NCI-H1092 treated with DMSO at 0.1 percent for 48 hours (cell line): Measurements from ENCODE around the gene WDR18.
A peak's percentile ranks its signal among the peaks of the same experiment; 100 is the strongest.

ENCODE experiments used
- DNase-seq: peaks from one replicate; lab custom pipeline; 2025; lab: John Stamatoyannopoulos, UW

Gene WDR18

DNA sequence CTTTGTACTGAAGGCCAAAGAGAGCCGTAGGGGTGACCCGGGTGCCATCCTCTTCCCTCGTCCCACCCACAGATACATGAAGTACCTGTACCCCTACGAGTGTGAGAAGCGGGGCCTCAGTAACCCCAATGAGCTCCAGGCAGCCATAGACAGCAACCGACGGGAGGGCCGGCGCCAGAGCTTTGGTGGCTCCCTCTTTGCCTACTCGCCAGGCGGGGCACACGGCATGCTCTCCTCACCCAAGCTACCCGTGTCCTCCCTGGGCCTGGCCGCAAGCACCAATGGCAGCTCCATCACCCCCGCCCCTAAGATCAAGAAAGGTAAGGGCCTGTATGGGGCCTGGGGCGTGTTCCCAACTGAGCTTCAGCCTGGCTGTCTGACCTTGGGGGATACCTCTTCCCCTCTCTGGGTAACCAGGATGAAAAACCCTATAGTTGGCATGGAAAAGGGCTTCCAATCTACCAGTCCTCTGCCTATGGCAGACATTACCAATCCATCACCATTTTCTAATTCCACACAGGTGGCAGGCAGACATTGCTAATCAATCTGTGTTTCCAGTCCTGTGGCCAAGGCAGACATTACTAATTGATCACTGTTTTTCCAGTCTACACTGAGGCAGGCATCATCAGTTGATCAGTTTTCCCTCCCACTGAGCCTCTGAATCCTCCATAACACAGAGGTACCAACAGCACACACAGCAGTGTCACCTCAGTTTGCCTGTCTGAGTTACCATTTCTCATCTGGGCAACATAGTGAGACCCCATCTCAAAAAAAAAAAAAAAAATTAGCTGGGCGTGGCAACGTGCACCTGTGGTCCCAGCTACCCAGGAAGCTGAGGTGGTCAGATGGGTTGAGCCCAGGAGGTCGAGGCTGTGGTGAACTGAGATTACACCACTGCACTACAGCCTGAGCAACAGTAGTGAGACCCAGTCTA lies 19.1 kb upstream of the WDR18 start:
- DNase-seq: no peak

DNA sequence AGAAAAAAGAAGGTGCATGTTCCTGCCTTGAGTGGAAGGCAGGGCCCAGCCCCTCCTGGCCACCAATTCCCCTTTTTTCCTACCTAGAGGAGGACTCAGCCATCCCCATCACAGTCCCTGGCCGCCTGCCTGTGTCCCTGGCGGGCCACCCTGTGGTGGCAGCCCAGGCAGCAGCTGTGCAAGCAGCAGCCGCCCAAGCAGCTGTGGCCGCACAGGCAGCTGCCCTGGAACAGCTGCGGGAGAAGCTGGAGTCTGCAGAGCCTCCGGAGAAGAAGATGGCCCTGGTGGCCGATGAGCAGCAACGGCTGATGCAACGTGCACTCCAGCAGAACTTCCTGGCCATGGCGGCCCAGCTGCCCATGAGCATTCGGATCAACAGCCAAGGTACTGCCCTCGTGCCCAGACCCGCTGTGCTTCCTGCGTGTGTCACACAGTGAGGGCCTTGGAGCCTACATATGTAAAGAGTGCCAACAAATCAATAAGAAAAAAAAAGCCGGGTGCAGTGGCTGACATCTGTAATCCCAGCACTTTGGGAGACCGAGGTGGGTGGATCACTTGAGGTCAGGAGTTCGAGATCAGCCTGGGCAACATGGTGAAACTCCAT lies 17.6 kb upstream of the WDR18 start:
- DNase-seq: no peak

DNA sequence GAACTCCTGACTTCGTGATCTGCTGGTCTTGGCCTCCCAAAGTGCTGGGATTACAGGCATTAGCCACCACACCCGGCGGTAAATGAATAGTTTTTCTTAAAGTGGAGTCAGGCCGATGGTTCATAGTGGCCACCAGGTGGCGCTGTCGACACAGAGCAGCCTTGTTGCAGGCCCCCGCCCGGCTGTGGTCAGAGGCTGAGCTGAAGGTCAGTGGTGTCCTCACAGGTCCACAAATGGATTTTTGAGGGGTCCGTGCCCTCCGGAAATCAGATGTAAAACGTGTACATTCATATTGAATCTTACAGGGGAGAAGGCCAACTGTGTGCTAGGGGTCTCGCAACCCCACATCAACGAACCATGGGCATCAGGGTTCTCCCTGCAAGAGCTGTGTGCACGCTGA lies 13.4 kb upstream of the WDR18 start:
- no peak for DNase-seq

DNA sequence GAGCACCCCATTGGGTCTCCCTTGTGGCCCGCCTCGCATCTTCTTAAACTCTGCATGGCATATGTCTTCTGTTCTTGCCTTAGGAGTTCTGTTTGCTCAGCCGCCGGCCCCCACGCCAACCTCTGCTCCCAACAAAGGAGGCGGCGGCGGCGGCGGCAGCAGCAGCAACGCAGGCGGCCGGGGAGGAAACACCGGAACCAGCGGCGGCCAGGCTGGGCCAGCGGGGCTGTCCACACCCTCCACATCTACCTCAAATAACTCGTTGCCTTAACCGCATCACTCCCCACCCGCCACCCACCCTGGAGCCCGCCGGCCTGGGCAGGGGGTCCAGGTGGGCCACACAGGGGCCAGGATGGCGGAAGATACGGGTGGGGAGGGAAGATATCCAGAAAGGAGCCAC lies 12.3 kb upstream of the WDR18 start:
- DNase-seq: no peak

DNA sequence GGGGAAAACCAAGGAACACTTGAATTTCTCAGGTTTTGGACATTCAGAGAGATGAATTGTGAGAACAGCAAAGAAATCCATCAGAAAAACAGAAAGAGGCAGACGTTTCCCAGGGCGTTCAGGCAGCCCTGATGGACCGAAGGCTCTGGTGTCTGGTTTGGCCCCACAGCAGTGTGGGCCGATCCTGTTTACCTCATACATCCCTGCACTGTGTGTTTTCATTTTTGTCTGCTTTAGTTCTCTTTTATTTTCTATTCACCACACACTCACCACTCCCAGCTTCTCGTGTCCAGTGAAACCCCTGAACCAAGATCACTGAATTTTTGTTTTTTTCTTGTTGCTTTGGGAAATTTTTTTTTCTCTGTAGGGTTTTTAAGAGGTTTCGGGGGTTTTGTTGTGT lies 11.9 kb upstream of the WDR18 start:
- no peak for DNase-seq

DNA sequence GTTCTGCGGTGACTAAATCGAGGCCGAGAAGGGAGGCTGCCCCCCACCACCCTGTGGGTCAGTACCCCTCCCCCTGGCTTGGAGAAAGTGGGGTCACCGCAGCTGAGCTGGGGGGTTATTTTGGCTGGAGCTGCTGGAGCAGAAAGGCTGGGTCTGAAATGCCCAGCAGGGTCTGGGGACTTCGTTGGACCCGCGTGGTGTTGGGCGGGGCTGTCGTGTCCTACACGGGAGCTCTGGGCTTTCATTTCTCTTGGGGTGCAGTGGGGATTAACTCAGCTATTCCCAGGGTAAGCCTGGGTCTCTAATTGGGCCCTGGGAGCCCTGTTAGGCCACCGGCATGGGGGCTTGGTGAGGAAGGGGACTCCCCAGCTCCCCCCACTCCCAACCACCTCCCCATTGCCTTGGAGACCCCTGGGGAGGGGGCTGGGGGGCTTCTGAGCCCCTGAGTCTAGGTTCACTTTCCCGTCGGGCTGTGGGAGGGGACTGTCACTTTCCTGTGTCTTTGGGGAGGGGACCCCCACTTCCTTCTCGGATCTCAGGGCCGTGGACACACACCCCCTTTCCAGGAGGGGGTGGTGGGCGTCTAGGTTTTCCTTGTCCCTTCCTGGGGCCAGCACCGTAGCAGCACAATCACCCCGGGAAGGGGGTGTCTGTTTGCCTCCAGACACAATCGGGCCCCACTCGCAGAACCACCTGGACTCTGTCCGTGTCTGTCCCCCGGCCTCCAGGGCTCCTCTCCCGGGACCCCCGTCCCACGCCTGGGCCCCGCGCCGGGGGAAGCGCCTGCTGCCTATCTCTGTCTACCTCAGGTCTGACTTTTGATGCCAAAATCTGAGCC lies 10.2 kb upstream of the WDR18 start:
- no peak for DNase-seq

DNA sequence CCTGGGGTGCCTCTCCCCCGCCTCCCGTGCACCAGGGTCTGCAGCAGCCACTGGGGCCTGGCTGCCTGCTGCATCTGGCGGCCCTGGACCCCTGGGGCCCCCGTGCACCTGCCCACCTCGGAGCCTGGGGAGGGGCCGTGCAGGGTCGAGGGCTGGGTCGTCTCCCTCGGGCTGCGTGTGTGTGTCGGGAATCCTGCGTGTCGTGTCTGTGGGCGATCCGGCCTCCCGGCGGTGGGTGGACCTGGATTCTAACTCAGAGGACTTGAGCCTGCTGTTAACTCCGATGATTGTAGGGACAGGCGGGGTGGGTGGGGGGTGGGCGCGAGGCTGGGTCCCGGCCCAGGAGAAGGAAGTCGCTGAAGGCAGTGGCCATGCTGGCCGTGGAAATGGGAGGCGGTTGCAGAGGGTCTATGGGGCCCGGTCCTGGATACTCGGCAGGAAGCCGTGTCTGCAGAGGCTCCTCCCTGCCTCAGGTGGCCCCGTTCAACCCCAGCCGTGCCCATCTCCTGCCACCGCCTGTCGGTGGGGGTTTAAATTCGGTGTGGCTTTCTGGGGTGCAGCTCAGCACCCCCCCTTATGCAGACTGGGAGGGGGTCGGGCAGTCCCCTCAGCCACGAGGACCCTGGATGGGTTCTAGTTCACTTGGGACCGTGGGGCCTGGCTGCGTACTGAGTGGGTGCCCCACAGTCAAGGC lies 9.4 kb upstream of the WDR18 start:
- DNase-seq: no peak

DNA sequence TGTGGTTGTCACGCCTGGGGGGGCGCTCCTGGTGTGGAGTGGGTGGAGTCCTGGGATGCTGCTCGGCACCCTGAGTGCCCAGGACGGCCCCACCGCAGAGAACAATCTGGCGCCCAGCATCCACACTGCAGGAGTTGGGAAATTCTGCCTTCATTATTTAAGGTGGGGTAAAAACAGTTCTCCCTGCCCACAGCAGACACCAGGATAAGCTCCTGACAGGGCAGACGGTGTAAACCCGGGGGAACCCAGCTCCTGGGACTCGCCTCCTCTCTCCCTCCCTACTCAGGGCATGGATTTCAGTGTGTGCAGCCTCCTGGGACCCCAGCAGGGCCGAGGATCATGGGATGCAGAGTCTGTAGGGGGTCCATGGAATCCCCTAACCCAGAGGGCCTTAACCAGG lies 7.7 kb upstream of the WDR18 start:
- DNase-seq: no peak

DNA sequence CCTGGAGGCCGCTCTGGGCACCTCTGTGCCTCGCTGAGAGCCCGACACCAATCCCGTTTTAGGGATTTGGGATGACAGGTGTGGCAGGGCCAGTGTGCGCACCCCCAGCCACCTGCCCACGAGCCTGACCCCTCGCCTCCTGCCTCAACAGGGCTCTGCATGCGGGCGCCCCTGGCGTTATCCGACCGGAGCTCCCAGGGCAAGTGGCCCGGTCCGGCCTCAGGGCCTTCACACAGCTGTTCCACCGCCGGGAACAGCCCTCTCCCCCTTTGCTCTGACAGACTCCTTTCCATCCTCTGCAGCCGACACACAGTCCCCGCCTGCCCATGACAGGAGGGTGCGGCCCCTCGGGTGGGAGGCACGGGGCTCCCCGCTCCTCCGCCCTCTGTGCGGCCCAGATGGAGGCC lies 7.1 kb upstream of the WDR18 start:
- no peak for DNase-seq

DNA sequence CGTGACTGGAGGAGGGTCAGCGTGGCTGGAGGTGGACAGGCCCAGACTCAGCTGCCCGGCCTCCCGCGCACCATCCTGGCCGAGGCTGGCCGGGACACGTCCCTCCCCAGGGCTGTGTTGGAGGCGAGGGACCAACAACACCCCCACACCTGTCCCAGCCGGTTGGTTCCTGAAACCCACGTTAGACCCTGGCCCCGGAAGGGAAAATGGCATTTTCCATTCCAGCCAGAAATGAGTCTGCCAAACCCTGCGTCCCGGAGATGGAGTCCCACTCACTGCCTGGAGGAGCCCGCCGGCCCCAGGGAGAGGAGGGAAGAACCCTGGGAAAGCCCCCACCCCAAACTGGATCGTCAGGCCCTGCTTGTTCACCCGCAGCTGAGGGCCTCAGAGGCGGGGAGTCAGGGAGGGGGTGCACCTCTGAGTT lies 4.8 kb upstream of the WDR18 start:
- no peak for DNase-seq

DNA sequence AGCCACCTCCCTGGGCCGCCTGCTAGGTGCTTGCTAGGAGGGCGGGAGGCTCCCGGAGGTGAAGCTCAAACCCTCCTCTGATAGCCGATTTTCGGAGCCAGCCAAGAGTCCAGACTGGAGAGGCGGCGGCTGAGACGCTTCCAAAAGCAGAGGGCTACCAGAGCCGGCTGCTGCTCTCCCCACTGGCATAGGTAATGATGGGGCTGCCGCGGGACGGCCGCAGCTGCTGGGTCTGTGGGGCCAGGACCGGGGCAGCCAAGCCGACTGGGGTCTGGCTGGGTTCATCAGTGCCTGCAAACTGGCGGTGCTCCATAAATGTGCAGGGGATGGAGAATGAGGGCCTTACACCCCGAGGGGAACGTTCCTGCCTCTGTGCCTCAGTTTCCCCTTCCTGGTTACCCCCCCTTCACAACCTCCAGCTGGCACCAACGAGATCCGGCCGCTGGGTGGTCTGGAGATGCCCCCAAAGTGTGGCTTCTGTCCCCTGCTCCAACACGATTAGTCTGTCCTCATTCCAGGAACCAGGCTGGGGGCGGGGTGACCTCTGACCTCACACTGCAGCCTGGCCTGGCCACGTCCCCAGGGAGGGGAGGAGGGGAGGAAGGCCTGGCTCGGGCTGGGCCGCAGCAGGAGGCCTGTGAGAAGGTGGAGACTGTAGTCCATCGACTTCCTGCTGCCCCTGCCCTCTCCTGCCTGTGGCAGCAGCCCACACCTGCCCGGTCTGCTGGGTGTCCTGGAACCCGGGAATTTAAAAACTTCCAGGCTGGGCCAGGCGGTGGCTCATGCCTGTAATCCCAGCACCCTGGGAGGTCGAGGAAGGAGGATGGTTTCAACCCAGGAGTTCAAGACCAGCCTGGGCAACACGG lies 3.8 kb upstream of the WDR18 start:
- no peak for DNase-seq

DNA sequence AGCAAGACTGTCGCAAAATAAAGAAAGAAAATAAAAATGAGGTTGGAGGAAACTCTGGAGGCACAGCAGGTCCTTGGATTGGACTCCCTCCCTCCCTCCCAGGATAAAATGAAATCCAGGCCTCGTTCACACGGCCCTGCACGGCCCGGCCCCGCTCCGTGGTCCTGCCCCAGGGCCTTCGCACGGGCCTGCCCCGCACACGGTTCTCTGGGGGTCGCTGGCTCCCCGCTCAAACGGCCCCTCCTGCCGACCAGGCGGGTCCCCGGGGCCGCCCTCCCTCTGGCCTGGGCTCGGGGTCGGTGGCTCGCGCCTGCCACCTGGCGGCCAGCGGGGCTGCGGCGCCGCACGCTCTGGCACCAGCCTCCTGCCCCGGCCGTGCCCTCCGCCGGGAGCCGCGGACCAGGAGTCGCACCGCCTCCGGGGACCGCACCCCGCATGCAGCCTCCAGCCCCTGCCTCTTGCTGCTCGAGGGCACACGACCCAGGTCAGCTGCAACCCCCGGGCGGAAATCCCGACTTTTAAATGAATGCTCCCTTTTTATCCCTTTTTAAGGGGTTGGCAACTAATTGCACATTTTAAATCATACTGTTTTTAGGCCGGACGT lies 1.5 kb upstream of the WDR18 start:
- peak; percentile 59 for DNase-seq

DNA sequence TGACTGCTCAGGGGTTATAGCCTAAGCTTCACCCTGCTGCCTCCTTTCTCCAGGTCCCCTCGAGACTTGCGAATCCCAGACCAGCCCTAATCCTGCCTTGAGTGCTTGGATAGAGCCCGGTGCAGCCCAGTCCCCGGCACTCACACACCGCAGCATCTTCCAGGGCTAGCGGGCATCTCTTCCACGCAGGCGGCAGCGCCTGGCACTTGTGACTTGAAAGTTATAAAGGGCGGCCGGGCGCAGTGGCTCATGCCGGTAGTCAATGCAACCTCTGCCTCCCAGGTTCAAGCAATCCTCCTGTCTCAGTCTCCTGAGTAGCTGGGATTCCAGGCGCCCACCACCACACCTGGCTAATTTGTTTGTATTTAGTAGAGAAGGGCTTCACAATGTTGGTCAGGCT lies 1.9 kb downstream of the WDR18 start:
- no peak for DNase-seq

DNA sequence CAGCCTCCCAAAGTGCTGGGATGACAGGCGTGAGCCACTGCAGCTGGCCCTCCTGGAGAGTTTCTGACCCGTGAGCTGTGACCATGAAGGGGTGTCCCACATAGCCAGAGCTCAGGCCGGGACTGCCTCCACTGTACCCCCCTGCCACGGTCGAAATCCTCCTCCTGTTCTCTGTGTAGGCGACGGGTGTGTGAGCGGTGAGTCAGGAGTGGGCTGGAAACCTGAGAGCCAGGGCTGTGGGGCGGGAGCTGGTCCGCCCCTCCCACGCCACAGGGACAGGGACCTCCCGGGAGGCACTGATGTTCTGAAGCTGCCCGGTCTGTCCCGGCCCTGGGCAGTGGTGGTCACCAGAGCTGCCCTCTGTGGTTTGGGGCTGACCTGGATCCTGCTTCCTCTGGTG lies 3.9 kb downstream of the WDR18 start:
- no peak for DNase-seq

DNA sequence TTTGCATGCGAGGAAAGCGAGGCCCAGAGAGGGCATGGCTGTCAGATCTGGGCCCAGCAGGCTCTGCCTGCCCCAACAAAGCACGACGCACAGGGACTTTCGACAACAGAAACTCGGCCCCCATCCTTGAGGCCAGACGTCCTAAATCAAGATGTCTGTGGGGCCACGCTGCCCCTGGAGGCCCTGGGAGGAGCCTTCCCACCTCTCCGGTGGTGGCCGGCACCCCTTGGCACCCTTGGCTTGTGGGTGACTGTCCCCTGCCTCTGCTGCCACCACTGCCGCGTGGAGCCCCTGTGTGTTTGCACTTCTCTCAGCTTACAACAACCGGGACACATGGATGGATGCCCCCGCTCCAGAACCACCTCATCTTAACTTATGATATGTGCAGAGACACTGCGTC lies 4.4 kb downstream of the WDR18 start:
- no peak for DNase-seq

DNA sequence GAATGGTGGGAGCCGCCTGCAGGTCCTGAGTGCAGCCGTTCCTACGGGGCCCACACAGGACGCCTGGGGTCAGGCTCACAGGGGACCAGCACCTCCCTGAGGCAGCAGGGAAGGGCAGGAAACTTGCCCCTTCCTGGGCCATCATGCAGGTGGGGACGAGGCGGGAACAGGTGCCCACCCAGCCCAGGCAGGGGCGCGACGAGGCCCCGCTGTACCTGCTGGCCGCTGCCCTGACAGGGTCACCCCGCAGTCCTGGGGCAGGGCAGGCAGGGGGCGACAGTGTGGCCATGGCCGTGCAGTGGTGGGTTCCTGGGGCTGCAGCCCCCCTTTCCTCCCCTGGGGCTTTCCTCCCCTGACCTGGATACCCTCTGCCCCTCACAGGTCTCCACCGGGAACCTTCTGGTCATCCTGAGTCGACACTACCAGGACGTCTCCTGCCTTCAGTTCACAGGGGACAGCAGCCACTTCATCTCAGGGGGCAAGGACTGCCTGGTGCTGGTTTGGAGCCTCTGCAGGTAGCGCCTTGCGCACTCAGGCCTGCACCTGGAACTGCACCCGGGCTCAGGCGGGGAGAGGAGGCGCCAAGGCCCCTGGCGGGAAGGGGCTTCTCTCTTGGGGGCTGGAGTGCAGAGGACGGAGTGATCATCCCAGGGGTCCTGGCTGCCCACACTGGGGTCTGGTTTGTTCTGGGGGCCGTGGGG lies 5.4 kb downstream of the WDR18 start:
- no peak for DNase-seq

DNA sequence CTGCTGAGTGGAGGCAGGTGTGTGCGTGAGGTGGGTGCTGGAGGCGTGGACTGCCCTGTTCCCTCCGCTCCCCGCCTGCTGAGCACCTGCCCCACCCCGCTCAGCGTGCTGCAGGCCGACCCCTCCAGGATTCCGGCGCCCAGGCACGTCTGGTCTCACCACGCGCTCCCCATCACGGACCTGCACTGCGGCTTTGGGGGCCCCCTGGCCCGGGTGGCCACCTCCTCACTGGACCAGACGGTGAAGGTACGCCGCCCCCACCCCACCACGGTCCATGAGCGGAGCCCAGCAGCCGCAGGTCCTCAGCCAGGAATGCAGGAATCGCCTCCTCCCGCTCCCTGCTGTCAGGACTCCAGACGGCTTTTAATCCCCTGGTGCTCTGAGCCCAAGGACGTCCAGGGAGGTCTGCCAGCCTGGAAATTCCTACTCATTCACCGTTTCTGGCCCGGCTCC lies 6.0 kb downstream of the WDR18 start:
- no peak for DNase-seq

DNA sequence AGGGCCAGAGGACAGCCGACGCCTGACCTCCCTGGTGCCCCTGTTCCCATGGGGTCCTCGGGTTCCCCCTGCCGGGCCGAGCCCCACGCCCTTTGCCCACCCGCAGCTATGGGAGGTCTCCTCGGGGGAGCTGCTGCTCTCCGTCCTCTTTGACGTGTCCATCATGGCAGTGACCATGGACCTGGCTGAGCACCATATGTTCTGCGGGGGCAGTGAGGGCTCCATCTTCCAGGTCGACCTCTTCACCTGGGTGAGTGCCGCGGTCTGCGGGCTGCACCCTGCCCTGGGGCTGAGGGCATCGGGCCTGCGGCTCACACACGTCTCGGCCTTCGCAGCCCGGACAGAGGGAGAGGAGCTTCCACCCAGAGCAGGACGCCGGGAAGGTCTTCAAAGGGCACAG lies 6.6 kb downstream of the WDR18 start:
- DNase-seq: no peak

DNA sequence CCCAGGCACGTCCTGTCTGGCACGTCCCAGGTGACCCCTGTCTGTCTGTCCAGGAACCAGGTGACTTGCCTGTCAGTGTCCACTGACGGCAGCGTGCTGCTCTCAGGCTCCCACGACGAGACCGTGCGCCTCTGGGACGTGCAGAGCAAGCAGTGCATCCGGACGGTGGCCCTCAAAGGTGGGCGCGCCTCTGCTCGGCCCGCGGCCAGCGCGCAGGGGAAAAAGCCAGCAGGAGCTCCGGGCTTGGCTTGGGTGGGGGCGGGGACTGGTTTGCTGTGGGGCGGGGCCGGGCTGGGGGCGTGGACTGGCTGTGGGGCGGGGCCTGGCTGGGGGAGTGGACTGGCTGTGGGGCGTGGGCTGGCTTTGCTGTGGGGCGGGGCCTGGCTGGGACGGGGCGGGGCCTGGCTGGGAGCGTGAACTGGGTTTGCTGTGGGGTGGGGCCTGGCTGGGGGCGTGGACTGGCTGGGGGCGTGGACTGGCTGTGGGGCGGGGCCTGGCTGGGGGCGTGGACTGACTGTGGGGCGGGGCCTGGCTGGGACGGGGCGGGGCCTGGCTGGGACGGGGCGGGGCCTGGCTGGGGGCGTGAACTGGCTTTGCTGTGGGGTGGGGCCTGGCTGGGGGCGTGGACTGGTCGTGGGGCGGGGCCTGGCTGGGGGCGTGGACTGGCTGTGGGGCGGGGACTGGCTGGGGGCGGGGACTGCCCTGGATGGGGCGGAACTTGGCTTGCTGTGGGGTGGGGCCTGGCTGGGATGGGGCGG lies 7.2 kb downstream of the WDR18 start:
- no peak for DNase-seq
